ENCODE data around the gene TMEM31. TPM values are rescaled to one million over a fixed set of nuclear protein-coding genes. Genes with fewer than 3 reads are reported as not detected.

TMEM31 gene
- total and polyA plus RNA-seq, 2 donors (not counting 3 experiments of a cell fraction or from before 2014, with no cell fraction given), result not detected

GRCh38 chrX:103756736-103757135 lies 46.0 kb downstream of the TMEM31 start:
- TF ChIP-seq POLR2A (IDR thresholded peaks at IDR 0.05; ENCODE audit: low read depth, low read length), result no peak
- no peak for TF ChIP-seq CTCF (IDR thresholded peaks at IDR 0.05; ENCODE audit: extremely low read depth in 1 of 2, insufficient read depth in 1 of 2, low read depth in 1 of 2, low read length in 2 of 2)
- TF ChIP-seq POLR2AphosphoS5 (IDR thresholded peaks at IDR 0.05; ENCODE audit: insufficient read depth, low read depth, low read length), result no peak
- TF ChIP-seq GATA2 (IDR thresholded peaks at IDR 0.05; ENCODE audit: insufficient read depth, insufficient read length, low read depth, low read length), result no peak
- no peak for TF ChIP-seq EZH2 (IDR thresholded peaks at IDR 0.05; ENCODE audit: borderline replicate concordance, low read depth, low read length, severe bottlenecking)
- TF ChIP-seq FOS (IDR thresholded peaks at IDR 0.05; ENCODE audit: borderline replicate concordance, insufficient read depth, low read length), result no peak
- TF ChIP-seq JUN (IDR thresholded peaks at IDR 0.05; ENCODE audit: borderline replicate concordance, insufficient read depth, insufficient read length, low read depth), result no peak
- TF ChIP-seq MYC (IDR thresholded peaks at IDR 0.05; ENCODE audit: low read depth, low read length), result no peak
- no peak for TF ChIP-seq MAX (IDR thresholded peaks at IDR 0.05; ENCODE audit: insufficient read depth, insufficient read length)
- H4K20me1 ChIP-seq (replicated peaks; ENCODE audit: control insufficient read depth, extremely low read depth, insufficient read depth, low read length), result no peaks in the 10 kb centered on the region
- CTCF ChIA-PET, result no interaction called here
- no TSS peak for BruUV-seq (replicated peaks)
- DNase-seq (ENCODE audit: low read depth, low spot score), result no peak
- H3K9me3 ChIP-seq (replicated peaks; ENCODE audit: control insufficient read depth, insufficient read depth, low read length), result no peaks in the 10 kb centered on the region
- dilution Hi-C loops (cut with MboI; ENCODE audit: extremely low pct_ligation_motif_present, low sequenced_read_pairs) (no loop called here), intact Hi-C loops (cut with micrococcal nuclease) (no loop called here)
- no peaks in the 10 kb centered on the region for H3K9me1 ChIP-seq (replicated peaks; ENCODE audit: control insufficient read depth, extremely low read depth, insufficient read depth, low read length)
- no peak overlapping the region for H3K9ac ChIP-seq (replicated peaks; ENCODE audit: extremely low read depth, insufficient read depth, low read length)
- no peaks in the 10 kb centered on the region for H3K36me3 ChIP-seq (ENCODE audit: control insufficient read depth in 2 of 2, extremely low read depth in 1 of 2, insufficient read depth in 2 of 2, low read length in 2 of 2)
- H2AFZ ChIP-seq (ENCODE audit: low read depth, low read length), result no peak overlapping the region
- no peaks in the 10 kb centered on the region for H3K4me1 ChIP-seq (ENCODE audit: control insufficient read depth, extremely low read depth, insufficient read depth, low read length)
- no peaks in the 10 kb centered on the region for H3K79me2 ChIP-seq (ENCODE audit: control insufficient read depth, insufficient read depth, low read length)
- no peak overlapping the region for H3K4me3 ChIP-seq (replicated peaks in 1 of 3; ENCODE audit: insufficient read depth in 1 of 3, low read depth in 1 of 3, low read length in 3 of 3)
- no peak overlapping the region for H3K27ac ChIP-seq (ENCODE audit: insufficient read depth, low read depth, low read length)
- FAIRE-seq, result no peak
- POLR2A ChIA-PET, result no interaction called here
- no peak overlapping the region for H3K4me2 ChIP-seq (ENCODE audit: insufficient read depth, low read length)
- no peaks in the 10 kb centered on the region for H3K27me3 ChIP-seq (ENCODE audit: control insufficient read depth in 2 of 2, insufficient read depth in 2 of 2, low read length in 2 of 2)
